AG04450 (cell line): Measurements from ENCODE around the gene GTSE1. TPM values are rescaled to one million over a fixed set of nuclear protein-coding genes. Genes with fewer than 3 reads are reported as not detected.

ENCODE experiments used
- CTCF ChIA-PET: fragments of 300-600, 350-600 bp; formaldehyde crosslinking; extraction: SDS; loops from one replicate; lab custom pipeline; 2022; ENCODE audit warnings: antibody characterized with exemption, inconsistent platforms; lab: Charles Lee
- POLR2A ChIA-PET: fragments of 350-600 bp; formaldehyde crosslinking; extraction: SDS; loops from one replicate; lab custom pipeline; 2021; ENCODE audit warnings: antibody characterized with exemption, inconsistent platforms; lab: Yijun Ruan, JAX
- DNase-seq: peaks from one replicate; pipeline ENCODE4 v3.0.0-alpha.2; 2011; ENCODE audit warnings: low read depth, low spot score
- H3K27ac ChIP-seq: one replicate; pipeline ENCODE4 v1.5.1; 2012; ENCODE audit warnings: low read depth, low read length, control low read depth
- H3K27me3 ChIP-seq: one replicate; pipeline ENCODE4 v1.6.0; 2012; ENCODE audit warnings: low read length; ENCODE audit not compliant: control insufficient read depth, insufficient read depth
- H3K4me3 ChIP-seq: 2 replicates; pipeline ENCODE4 v1.5.1; 2011; ENCODE audit warnings: mild to moderate bottlenecking, low read depth, low read length, control low read depth
- H3K9me3 ChIP-seq: 2 replicates; pipeline ENCODE4 v1.5.1; 2012; ENCODE audit warnings: low read length; ENCODE audit not compliant: control insufficient read depth, insufficient read depth
- CTCF ChIP-seq: IDR thresholded peaks from 2 replicates; pipeline ENCODE4 v1.5.1; 2011; ENCODE audit warnings: low read depth, low read length, control low read depth, inconsistent platforms
- polyA plus RNA-seq: library from polyadenylated mRNA; depleted of rRNA; stranded (reverse); fragments of >200 nt; gene quantifications from 2 replicates; pipeline ENCODE4 v1.2.3, GENCODE V29; 2011

The GTSE1 gene
- polyA plus RNA-seq, 1 experiment: 4.0 TPM

- Histone ChIP-seq H3K9me3 (no peaks in the 10 kb centered on the region), H3K27ac (no peak overlapping the region), H3K4me3 (no peak overlapping the region), H3K27me3 (no peaks in the 10 kb centered on the region)
- DNase-seq: no peak
- POLR2A ChIA-PET: no interaction called here
- CTCF ChIA-PET: no interaction called here
- TF ChIP-seq CTCF: no peak
These were observed 52.6 kb downstream of the GTSE1 start for GRCh38 chr22:46349238-46349637.

- TF ChIP-seq CTCF: no peak
- POLR2A ChIA-PET: no interaction called here
- no peaks in the 10 kb centered on the region for H3K27me3 ChIP-seq
- CTCF ChIA-PET: no interaction called here
- H3K27ac ChIP-seq: no peak overlapping the region
- DNase-seq: no peak
- no peaks in the 10 kb centered on the region for H3K9me3 ChIP-seq
- no peak overlapping the region for H3K4me3 ChIP-seq
These were observed 53.0 kb downstream of the GTSE1 start for GRCh38 chr22:46349681-46350080.

- TF ChIP-seq CTCF: no peak
- CTCF ChIA-PET: no interaction called here
- POLR2A ChIA-PET: no interaction called here
- no peaks in the 10 kb centered on the region for H3K9me3 ChIP-seq
- H3K4me3 ChIP-seq: no peak overlapping the region
- no peaks in the 10 kb centered on the region for H3K27me3 ChIP-seq
- no peak for DNase-seq
- H3K27ac ChIP-seq: no peak overlapping the region
These were observed 53.5 kb downstream of the GTSE1 start for GRCh38 chr22:46350121-46350520.

- no peaks in the 10 kb centered on the region for H3K27me3 ChIP-seq
- TF ChIP-seq CTCF: no peak
- no peak for DNase-seq
- ChIA-PET POLR2A (no interaction called here), CTCF (no interaction called here)
- H3K4me3 ChIP-seq: no peak overlapping the region
- no peaks in the 10 kb centered on the region for H3K9me3 ChIP-seq
- H3K27ac ChIP-seq: no peak overlapping the region
These were observed 54.0 kb downstream of the GTSE1 start for GRCh38 chr22:46350646-46351045.

GRCh38 chr22:46351131-46351735, 54.6 kb downstream of the GTSE1 start:
- no peak for TF ChIP-seq CTCF
- no peaks in the 10 kb centered on the region for H3K9me3 ChIP-seq
- ChIA-PET POLR2A (no interaction called here), CTCF (no interaction called here)
- no peaks in the 10 kb centered on the region for H3K27me3 ChIP-seq
- no peak for DNase-seq
- H3K27ac ChIP-seq: no peak overlapping the region
- H3K4me3 ChIP-seq: no peak overlapping the region
